ENCODE results near the gene CTDSP2. TPM values are rescaled to one million over a fixed set of nuclear protein-coding genes. Genes with fewer than 3 reads are reported as not detected.

Gene CTDSP2
- total and polyA plus RNA-seq, 2 of the 8 experiments (the other 6 are each of a cell fraction or from before 2014, with no cell fraction given), result 71.3 to 91.7 TPM

- TF ChIP-seq, protein P1, sequence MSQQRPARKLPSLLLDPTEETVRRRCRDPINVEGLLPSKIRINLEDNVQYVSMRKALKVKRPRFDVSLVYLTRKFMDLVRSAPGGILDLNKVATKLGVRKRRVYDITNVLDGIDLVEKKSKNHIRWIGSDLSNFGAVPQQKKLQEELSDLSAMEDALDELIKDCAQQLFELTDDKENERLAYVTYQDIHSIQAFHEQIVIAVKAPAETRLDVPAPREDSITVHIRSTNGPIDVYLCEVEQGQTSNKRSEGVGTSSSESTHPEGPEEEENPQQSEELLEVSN (IDR thresholded peaks at IDR 0.05), result no peak
- TF ChIP-seq SIRT6 (IDR thresholded peaks at IDR 0.05; ENCODE audit: low read length) (no peak), CREB1 (IDR thresholded peaks at IDR 0.05) (no peak), SIX5 (IDR thresholded peaks at IDR 0.05; ENCODE audit: low read depth, low read length) (no peak), SIN3A (conservative IDR thresholded peaks at IDR 0.05 in 1 of 2, IDR thresholded peaks at IDR 0.05 in 1 of 2; ENCODE audit: low read depth in 1 of 2, low read length in 2 of 2) (no peak), NRF1 (IDR thresholded peaks at IDR 0.05; ENCODE audit: low read depth, low read length) (no peak), SAP30 (IDR thresholded peaks at IDR 0.05; ENCODE audit: insufficient read depth, insufficient replicate concordance, low read length) (no peak)
Measured at GRCh38 chr12:57840726-57841125, 5.8 kb downstream of the CTDSP2 start (continued).

Measured in H1 (cell line).